Stimulated activated CD8-positive, alpha-beta memory T cell treated with anti-CD3 and anti-CD28 coated beads, Interleukin-12 subunit alpha, Interleukin-12 subunit beta, amount 100 ng/mL, for 24 hours (primary cell): ENCODE measurements around the gene PVALB.
A peak's percentile ranks its signal among the peaks of the same experiment; 100 is the strongest.

ENCODE experiments used
- DNase-seq: peaks from one replicate; pipeline ENCODE4 v3.0.0-alpha.2; 2020; ENCODE audit errors: extremely low read depth

Gene PVALB

DNA sequence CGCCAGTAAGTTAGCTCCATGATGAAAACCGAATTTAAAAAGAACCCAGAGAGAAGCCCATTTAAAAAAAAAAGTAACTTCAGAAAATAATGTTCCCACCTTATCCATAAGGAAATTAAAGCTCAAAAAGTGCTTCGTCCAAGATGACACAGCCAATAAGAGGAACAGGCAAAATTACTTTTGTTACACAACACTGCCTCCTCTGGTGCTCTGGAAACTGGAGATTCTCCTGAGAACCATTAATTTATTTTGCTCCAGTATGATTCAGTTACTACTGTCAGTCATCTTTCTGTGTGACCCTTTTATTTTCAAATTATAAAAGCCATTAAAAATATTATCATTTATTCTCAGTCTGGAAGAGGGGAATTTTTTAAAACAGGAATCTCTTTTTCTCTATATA, 42.9 kb downstream of the PVALB start:
- no peak for DNase-seq

DNA sequence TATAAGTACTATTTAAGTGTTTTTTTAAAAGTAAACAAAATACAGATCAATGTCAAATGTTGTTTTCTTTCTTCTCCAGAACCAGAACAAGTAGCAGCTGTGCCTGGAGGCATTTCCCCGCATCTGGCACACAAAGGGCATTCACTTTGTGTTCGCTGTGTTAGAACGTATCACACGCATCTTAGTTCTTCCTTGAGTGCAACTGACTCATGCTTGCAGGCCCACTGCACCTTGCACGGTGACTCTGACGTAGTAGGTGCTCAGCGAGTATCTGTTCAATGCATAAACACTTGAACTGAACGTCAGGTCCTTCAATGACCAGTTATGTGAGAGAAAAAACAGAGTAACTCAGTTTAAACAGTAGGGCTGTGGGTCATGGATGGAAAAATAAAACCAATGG, 44.4 kb downstream of the PVALB start:
- DNase-seq: no peak

DNA sequence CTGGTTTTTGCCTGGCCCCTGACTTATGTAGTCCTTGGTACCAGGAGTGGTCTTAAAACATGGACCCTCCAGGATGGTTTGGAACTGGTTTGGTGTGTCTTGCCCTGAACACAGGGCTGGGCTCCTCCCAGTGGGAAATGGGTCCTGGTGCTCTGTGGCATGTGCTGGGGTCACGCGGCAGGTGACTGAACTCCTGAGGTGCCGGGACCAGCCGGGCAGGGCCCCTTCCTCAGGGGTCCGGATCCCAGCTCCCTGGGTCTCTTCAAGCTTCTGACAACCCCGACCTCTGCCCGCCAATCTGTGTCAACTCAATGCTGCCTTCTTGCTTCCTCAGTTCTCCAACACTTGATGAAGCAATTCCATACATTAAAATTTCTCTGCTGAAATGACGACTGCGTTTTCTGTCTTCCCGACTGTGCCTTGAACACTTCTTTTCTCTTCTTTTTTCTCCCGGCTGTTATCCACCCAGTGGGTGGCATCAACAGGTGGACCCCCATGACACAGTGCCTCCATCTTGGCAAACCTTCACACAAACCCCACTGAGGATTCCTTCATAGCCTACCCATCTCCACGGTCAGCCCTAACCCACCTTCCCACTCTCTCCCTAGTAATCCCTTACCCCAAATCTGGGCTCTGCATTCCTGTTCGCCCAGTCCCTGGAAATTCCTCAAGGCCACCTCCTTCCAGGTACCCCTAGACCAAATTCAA, 45.3 kb downstream of the PVALB start:
- no peak for DNase-seq

DNA sequence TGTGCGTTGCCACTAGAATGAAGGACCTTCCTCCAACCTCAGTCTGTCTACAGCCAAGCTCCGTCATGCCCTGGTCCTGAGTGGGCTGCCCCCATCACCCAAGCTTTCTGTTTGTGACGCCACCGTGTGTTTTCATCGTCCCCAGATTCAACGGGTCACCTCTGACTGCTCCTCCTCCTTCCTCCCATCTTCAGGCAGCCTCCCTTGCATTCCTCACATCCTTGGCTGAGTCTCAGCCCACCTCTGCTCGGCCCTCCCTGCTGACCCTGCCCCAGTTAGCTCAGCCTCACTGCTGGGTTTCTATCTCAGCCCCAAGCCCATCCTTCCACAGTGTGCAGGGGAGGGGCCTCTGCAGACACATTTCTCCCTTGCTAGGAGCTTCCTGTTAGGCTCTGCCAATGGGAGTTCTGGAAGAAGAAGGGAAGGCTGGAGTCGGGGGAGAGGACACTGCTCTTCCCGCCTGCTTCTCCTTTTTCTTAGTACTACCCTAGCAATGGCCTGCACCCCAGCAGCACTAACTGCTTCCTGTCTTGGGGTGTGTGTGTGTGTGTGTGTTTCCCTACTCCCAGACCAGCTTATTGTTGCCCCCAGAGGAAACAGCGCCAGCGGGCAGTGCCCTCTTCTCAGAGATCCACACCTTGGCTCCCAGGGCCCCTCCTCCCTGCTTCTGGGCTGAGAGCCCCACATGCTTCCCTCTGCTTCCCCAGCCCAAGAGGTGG, 46.2 kb downstream of the PVALB start:
- no peak for DNase-seq

DNA sequence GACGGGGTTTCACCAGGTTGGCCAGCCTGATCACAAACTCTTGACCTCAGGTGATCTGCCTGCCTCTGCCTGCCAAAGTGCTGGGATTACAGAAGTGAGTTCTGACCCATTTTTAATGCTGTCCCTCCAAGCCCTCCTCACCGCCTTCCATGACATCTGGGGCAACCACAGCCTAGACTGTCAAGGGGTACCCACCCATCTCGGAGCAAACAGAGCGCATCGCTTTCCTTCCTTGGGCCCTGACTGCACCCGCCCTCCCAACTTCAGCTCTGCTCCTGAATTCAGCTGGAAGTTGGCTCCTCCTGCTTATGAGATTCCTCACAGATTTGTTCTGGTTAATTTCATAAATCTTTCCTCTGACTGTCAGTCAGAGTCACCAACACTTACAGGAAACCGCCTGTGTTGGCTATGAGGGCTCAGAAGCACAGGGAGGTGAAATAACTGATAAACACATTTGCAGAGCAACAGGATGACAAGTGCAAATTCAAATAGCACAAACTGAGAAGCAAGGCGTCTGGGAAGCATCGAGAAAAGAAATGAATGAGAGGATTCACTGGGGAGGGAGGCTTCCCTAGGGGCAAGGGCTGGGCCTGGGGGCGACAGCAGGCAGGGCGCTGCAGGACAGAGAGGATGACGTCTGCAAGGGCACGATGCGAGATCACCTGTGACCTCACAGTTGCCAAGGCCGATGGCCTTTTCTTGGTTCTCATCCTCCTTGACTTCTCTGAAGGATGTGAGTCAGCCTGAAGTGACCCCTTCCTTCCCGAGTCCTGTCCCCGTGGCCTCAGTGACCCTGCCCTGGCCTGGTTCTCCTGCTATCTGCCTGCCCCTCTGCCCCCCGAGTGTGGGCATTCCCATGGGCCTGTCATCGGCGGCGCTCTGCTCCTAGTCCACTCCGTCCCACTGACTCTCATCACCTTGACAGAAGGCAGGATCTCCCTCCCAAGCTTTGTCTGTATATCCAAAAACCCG, 47.0 kb downstream of the PVALB start:
- no peak for DNase-seq

DNA sequence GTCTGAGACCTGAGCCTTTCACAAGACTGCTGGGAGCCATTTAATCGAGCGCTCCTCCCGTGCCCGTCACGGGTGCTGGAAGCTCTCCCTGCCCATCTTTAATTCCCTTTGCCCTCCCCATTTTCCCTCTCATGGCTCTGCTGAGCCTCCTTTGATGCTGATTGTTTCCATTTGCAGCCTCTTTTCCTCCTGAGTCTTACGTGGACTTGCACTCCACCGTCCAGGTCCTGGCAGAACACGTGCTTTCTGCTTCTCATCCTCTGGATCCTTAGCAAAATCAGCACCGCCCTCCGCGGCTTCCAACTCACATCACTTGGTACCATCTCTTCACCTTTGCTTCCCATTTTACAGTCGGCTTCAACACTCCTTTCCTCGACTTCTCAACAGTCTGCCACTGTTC, 48.2 kb downstream of the PVALB start:
- DNase-seq: no peak

DNA sequence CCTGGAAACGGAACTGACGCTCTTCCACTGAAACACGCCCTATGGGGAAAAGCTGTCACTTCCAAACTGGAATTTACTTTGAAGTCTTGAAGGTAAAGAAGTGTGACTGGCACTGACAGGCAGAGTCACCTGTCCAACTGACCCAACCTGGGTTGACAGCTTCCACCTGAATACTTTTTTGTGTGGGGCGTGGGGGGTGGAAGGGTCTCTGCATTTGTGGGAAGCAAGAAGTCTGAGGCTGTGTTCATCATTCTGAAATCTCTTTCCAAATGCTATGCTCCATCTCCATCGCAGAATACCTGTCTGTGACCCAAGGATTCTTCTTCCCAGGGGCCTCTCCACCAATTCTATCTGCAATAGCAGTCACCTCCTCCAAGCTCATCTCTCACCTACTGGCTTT, 48.7 kb downstream of the PVALB start:
- no peak for DNase-seq

DNA sequence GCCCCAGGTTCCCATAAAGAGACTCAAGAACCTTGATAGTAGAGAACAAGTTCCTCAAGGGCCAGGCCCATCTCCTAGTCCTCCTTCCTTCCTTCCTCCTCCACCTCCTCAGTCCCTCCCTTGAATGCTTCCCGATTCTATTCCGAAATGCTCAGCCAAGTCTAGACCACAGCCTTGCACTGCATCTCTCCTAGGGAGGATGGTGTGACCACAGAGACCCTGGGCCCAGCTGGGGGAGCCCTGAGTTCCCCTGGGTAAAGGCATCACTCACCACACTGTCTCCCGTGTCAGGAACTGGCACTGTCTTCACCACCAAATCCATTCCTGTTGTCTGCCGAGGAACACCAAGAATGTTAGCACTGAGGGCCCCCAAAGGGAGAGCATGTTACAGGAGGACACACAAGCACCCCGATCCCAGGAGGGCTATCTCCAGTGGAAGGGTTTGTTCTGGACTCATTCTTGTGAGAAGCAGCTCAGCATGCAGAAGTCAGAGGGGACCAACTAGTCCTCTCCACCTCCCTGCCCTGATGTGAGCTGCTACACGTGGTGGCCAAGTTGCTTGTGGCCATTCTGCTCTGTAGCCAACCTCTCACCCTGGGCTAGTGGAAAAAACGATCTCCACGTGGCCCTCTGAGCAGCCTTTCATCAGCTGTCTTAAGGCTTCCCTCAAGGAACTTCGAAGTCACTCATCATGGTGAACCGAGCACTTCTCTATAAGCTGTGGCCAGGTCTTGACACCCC, 49.6 kb downstream of the PVALB start:
- DNase-seq: no peak

DNA sequence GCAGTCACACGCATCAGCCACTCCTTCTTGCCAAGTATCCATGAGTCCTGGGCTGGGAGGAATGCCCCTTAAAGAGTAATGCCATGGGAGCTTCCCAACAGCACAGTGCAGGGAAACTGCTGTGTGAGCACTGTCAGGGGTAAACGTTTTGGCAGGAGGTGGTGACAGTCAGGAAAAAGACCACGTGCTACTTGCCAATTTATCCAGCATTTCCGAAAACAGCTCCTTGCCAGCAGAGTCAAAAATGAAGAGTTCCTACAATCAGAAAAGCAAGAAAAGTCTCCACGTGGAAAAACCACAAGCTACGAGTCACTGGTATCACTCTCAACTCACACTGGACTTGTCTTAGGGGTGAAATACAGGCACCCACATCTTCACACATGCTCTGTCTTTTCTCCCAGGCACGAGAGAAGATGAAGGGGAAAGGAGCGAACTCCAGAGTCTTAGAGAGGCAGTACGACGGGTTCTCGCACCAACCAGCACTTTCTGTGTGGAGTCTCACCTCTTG, 50.8 kb downstream of the PVALB start:
- DNase-seq: no peak

DNA sequence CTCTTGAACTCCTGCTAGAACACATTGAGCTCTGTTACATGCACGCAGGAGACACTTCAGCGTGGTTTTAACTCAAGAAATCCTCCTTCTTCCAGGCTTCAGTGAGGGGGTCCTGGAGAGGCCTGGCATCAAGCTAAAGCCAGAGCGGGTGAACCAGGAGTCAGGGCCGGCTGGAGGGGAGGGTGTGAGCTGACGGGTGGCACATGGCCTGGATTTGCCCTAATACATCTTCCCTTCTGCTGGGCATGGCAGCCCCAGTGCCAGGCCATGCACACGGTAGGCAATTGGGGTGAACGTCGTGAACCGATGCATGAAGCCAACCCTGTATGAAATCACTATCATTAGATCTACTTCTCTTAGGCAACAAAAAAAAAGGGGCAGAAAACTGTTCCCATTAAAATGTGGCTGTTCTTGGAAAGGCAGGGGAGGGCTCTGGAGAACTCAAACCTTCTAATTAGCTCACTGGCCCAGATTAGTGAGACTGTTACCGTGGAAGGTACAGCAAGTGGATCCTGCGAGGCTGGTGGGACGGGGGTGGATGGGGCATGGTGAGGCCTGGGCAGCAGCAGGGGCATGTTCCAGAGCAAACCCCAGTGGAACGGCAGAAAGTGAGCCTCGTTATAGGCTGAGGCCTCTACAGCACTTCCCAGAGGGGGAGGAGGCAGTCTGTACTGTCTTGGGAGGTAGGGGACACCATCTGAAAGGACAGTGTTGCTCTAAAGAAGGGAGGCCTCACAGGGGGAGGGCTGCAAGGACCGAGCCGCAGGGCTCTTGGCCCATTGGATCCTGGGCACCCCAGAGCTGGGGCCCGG, 51.5 kb downstream of the PVALB start:
- no peak for DNase-seq

DNA sequence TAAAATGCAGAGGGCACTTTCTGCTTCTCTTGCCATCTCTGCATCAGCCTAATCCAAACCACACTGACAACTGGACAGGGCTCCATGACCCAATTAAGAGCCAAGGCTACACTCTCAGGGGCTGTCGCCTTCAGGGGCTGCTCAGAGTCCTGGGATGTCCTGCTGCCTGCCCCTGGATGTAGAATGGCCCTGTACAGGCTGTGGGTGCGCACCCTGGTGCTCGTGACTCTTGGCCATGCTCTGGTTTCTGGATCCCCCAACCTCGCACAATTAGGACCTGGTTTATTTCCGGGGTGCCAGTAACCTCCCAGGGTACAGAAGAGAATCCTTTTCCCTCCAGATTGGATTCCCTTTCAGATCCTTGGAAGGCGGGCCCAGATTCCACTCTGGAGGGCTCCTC, 52.2 kb downstream of the PVALB start:
- no peak for DNase-seq

DNA sequence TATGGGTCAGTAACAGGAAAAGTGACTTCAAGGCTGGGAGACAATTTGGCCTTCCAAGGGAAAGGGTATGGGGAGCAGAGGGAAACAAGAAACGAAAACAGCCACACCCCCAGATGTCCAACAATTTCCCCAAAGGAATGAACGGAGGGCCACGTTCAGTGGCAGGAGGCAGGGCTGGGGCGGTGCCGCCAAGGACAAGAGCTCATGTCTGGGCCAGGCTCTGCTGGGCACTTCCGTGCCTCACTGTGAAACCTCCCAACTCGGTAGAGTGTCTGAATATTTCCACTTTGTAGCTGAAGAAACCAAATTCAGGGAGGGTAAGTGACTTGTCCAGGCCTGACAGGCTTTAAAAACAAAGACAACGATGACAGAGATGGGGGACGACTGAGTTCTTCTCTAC, 52.8 kb downstream of the PVALB start:
- no peak for DNase-seq

DNA sequence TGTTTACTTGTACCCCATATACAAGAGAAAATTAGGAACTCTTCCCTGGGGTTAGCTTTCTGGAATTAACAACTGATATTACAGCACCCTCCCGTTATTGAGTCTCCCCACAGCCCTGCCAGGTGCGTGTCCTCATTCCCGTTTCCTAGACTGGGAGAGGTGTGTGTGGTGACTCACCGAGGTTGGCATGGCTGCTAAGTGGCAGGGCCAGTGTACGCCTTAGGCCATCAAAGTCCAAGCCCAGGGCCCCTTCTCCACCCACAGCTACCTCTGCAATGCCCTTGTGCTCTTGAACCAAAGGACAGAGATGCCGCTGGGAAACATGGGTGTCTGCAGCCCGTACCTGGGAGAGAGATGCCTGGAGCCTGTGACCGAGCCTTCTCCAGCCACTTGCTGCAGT, 53.3 kb downstream of the PVALB start:
- DNase-seq: no peak

DNA sequence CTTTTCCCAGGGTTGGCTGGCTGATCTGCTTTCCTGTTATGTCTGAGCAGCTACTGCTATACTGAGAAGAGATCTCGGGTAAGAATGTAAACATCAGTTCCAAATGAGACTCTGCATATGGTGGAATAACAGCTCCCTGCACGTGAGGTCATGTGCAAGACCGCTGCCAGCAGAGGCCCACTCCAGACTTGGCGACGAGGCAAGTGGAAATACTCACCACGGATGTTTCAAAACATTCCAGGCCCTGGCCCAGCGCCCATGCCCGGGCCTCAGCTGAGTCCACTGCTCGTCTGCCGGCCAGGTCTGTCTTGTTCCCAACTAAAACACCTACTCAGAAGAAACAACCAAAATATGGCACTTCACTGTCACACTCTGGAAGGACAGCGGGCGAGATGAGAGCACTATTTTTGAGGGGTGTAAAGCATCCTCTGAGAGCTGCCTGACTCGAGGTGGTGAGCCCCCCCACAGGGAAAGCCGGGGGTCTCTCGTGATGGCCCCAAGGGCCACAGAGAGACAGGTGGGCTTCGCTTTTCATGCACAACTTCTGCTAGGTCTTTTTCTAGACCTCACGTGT, 54.1 kb downstream of the PVALB start:
- DNase-seq: no peak

DNA sequence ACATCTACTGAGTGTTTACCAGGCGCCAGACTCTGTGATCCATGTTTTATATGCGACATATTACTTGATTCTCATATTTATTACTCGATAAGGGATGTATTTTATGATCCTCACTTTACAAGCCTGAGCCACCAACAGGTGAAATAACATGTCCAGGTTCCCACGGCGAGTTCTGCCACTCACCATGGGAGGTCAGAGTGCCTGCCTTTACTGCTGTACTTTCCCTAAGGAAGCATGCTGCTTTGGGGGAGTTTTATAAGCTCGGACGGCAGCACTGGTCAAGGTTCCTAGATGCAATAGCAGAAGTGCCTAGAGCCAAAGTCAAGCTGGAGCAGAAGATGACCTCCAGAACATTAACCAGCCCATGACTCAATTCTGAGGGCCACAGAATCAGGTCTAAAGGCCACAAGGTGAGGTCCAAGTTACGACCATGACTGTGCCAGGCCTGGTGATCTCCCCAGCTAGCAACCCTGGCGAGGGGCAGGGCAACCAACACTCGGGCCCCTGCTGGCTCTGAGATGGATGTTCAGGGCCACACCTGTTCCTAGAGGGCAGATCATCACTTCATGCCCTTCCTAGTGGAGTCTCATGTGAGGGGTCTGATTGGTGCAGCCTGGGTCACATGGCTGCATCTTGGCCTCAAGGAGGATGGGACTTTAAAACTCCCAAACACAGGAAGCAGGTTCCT, 55.1 kb downstream of the PVALB start:
- DNase-seq: no peak

DNA sequence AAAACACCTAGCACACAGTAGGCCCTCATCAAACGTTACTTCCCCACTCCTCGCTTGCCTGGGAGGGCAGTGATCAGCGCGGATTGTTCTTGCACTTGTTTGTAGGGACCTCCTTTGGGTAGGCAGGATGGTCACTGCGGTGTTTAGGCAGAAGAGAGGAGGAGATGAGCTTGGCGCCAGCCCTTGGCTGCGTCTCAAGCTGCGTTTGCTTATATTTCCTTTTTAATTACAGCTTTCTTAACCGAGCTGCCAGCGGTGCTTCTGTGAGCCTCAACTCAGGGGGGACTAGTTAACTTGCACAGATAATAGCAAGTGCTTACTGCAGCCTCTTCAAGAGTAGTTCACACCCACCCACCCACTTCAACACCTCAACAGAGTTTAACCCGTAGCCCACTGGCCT, 56.0 kb downstream of the PVALB start:
- DNase-seq: no peak

DNA sequence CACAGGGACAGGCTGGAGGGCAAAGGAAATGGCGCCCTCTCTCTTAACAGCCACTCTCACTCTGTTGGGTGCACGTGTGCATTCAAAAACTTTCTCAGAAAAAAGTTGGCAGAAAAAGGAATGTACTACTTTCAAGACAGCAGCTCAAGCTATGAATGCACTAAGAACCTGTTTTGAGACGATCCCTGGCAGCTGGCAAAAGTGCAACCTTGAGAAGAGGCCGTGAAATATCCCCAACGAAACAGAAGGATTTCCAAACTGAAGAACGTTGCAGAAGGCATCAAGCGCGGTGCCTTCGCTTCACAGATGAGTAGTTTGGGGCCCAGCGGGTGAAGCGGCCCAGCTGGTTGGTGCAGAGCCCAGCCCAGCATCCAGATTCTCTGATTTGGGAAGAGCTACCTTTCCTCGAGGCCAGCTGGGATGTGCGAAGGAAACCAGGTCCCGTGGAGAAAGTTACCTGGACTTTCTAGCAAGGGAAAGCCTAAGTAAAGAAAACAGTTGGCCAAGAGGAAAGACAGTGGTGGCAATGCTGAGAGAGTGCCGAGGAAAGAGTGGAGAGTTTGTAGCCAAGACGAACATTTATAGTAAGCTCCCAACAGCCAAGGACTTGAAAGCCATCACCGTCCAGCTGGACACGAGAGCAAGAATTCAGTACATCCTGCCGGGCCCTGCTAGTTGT, 57.2 kb downstream of the PVALB start:
- DNase-seq: no peak

DNA sequence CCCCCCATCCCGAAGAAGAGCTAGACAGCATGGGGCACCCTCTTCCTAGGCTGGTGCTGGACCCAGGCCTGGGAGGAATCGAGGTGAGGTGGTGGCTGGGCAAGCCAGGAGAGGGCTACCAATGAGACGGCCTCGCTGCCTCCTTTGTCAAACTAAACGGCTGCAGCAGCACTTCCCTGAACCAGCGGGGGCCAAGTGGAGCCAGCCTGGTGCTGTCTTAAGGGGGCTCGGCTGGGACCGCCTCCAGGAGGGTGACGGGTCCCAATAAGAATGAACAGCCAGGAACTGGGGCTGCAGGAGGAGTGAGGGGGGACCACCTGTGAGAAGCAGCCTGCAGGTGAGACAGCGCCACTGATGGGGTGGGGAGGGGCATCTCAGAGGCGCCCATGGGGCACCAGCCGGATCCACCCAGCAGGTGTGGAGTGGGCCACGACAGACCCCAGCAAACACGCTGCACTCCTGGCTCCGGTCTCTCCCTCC, 58.0 kb downstream of the PVALB start:
- DNase-seq: no peak

DNA sequence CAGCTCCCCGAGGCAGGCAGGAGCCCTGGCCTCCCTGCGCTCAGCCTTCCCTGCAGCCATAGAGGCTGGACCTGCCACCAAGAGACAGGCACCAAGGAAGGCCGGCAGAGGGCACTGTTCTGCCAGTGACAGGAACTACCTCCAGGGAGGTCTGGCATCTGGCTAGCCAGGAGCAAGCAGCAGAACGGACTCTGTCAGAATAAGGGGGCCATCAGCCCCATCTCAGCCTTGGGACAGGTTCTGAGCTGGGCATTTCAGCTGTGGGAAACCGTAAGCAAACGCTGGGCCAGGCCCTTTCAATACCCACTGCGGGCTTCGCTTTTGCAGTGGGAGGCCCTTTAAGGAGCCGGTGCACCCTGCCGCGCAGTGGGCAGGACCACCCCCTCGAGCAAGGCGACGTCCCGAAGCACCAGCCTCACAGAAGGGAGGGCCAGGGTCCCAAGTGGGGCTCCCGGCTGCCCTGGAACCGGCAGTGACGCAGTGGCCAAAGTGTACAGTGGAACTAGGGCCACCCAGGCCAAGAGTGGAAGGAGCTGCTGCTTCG, 59.1 kb downstream of the PVALB start:
- peak; percentile 42 for DNase-seq
